ENCODE data around the gene SAMD9. TPM values are rescaled to one million over a fixed set of nuclear protein-coding genes. Genes with fewer than 3 reads are reported as not detected.

Gene SAMD9
- polyA plus RNA-seq, 1 donor (not counting 4 experiments of a cell fraction or from before 2014, with no cell fraction given), result 26.8 TPM

DNA sequence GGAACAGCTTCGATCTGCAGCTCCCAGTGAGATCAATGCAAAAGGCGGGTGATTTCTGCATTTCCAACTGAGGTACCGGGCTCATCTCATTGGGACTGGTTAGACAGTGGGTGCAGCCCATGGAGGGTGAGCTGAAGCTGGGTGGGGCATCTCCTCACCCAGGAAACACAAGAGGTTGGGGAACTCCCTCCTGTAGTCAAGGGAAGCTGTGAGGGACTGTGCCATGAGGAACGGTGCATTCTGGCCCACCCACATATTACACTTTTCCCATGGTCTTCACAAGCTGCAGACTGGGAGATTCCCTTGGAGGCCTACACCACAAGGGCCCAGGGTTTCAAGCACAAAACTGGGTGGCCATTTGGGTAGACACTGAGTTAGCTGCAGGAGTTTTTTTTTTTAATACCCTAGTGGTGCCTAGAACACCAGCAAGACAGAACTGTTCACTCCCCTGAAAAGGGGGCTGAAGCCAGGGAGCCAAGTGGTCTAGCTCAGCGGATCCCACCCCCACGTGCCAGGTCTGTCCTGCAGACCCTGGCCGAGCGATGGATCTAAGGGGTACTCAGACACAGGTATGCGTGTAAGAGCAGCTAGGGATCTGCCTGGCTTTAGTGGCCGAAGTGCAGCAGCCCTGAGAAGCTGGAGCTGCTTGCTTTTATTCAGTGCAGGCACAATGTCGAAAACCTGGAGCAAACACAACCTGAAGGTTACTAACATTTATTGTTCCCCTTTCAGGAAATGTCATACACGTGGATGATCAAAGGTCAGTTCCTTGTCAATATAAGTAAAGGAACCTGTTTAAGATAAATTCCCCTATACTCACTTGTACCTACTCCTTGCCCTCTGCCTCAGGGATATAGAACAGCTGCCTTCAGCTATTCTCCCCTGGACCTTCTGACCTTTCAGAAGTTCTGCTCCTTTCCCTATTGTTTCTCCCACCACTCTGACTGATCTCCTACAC, 3.1 kb upstream of the SAMD9 start:
- no peaks in the 10 kb centered on the region for H3K27me3 ChIP-seq (ENCODE audit: control insufficient read depth, extremely low read depth, insufficient read depth, low read length)
- H3K27ac ChIP-seq (ENCODE audit: control insufficient read depth, insufficient read depth, low read length), result no peak overlapping the region
- H3K4me2 ChIP-seq (ENCODE audit: control insufficient read depth, extremely low read depth, insufficient read depth, low read depth, low read length), result no peak overlapping the region
- FAIRE-seq (no peak), DNase-seq (ENCODE audit: low read depth, low spot score) (no peak)
- no peaks in the 10 kb centered on the region for H3K36me3 ChIP-seq (ENCODE audit: control insufficient read depth in 2 of 2, extremely low read depth in 1 of 2, insufficient read depth in 2 of 2, low read length in 2 of 2)
- no peak for TF ChIP-seq EZH2 (IDR thresholded peaks at IDR 0.05; ENCODE audit: low read length)
- TF ChIP-seq, protein P1, sequence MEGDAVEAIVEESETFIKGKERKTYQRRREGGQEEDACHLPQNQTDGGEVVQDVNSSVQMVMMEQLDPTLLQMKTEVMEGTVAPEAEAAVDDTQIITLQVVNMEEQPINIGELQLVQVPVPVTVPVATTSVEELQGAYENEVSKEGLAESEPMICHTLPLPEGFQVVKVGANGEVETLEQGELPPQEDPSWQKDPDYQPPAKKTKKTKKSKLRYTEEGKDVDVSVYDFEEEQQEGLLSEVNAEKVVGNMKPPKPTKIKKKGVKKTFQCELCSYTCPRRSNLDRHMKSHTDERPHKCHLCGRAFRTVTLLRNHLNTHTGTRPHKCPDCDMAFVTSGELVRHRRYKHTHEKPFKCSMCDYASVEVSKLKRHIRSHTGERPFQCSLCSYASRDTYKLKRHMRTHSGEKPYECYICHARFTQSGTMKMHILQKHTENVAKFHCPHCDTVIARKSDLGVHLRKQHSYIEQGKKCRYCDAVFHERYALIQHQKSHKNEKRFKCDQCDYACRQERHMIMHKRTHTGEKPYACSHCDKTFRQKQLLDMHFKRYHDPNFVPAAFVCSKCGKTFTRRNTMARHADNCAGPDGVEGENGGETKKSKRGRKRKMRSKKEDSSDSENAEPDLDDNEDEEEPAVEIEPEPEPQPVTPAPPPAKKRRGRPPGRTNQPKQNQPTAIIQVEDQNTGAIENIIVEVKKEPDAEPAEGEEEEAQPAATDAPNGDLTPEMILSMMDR (optimal IDR thresholded peaks at IDR 0.05 in 1 of 3, IDR thresholded peaks at IDR 0.05 in 1 of 3, conservative IDR thresholded peaks at IDR 0.05 in 1 of 3; ENCODE audit: extremely low read depth in 1 of 3, insufficient read depth in 2 of 3, low read length in 3 of 3), result no peak
- dilution Hi-C loops (cut with MboI; ENCODE audit: extremely low pct_ligation_motif_present, low sequenced_read_pairs), result no loop called here
- H4K20me1 ChIP-seq (ENCODE audit: control insufficient read depth, extremely low read depth, insufficient read depth, low read length), result no peaks in the 10 kb centered on the region
- H3K9me3 ChIP-seq (ENCODE audit: control insufficient read depth, low read depth, low read length), result no peaks in the 10 kb centered on the region
- no peak overlapping the region for H3K9ac ChIP-seq (ENCODE audit: control insufficient read depth, extremely low read depth, insufficient read depth, low read length)
- H3K4me3 ChIP-seq (ENCODE audit: control insufficient read depth in 2 of 3, extremely low read depth in 1 of 3, insufficient read depth in 2 of 3, low read depth in 1 of 3, low read length in 3 of 3), result no peak overlapping the region
- no peaks in the 10 kb centered on the region for H3K9me1 ChIP-seq (ENCODE audit: control insufficient read depth, extremely low read depth, insufficient read depth, low read length)
- H3K4me1 ChIP-seq (ENCODE audit: control insufficient read depth, extremely low read depth, insufficient read depth, low read length), result peaks cover 26% of the 10 kb centered on the region
- peaks cover 12% of the 10 kb centered on the region for H3K79me2 ChIP-seq (ENCODE audit: control insufficient read depth, insufficient read depth, low read length)
- no peak overlapping the region for H2AFZ ChIP-seq (ENCODE audit: control insufficient read depth, low read length)

DNA sequence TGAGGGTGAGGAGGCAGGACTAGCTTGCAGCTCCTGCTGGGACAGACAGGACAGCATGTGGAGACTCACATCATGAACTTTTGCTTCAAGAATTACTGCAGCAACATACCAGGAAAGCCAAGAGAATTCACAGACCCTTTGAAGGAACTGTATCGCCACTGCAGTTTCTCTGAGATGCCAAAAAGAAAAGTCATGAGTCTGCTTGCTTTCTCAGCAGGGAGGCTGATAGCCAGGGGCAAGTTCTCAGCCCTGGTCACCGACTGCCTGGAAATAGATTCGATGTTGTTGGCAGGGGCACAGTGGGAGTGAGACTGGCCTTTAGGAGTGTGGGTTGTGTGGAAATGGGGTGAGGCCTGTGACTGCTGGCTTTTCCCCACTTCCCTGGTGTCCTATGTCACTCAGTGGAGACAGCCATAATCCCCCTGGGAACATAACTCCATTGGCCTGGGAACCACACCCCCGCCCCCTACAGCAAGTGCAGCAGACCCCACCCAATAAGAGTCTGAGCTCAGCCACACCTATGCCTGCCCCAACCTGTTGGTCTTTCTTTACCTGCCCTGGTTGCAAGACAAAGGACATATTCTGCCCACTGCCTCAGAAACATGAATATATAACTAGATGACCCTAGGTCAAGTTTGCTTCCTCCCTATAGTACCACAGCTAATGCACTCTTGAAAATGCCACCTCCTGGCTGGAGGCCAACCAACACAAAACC, 1.6 kb upstream of the SAMD9 start:
- H4K20me1 ChIP-seq (ENCODE audit: control insufficient read depth, extremely low read depth, insufficient read depth, low read length), result no peaks in the 10 kb centered on the region
- no peaks in the 10 kb centered on the region for H3K27me3 ChIP-seq (ENCODE audit: control insufficient read depth, extremely low read depth, insufficient read depth, low read length)
- H2AFZ ChIP-seq (ENCODE audit: control insufficient read depth, low read length), result peak overlapping the region; percentile 46
- no peak overlapping the region for H3K27ac ChIP-seq (ENCODE audit: control insufficient read depth, insufficient read depth, low read length)
- no peak for DNase-seq (ENCODE audit: low read depth, low spot score)
- no peak overlapping the region for H3K4me3 ChIP-seq (ENCODE audit: control insufficient read depth in 2 of 3, extremely low read depth in 1 of 3, insufficient read depth in 2 of 3, low read depth in 1 of 3, low read length in 3 of 3)
- TF ChIP-seq, protein P1 (optimal IDR thresholded peaks at IDR 0.05 in 1 of 3, IDR thresholded peaks at IDR 0.05 in 1 of 3, conservative IDR thresholded peaks at IDR 0.05 in 1 of 3; ENCODE audit: extremely low read depth in 1 of 3, insufficient read depth in 2 of 3, low read length in 3 of 3), result no peak
- TF ChIP-seq EZH2 (IDR thresholded peaks at IDR 0.05; ENCODE audit: low read length), result no peak
- H3K9ac ChIP-seq (ENCODE audit: control insufficient read depth, extremely low read depth, insufficient read depth, low read length), result no peak overlapping the region
- H3K4me2 ChIP-seq (ENCODE audit: control insufficient read depth, extremely low read depth, insufficient read depth, low read depth, low read length), result no peak overlapping the region
- FAIRE-seq, result no peak
- H3K9me1 ChIP-seq (ENCODE audit: control insufficient read depth, extremely low read depth, insufficient read depth, low read length), result no peaks in the 10 kb centered on the region
- dilution Hi-C loops (cut with MboI; ENCODE audit: extremely low pct_ligation_motif_present, low sequenced_read_pairs), result no loop called here
- no peaks in the 10 kb centered on the region for H3K36me3 ChIP-seq (ENCODE audit: control insufficient read depth in 2 of 2, extremely low read depth in 1 of 2, insufficient read depth in 2 of 2, low read length in 2 of 2)
- peaks cover 18% of the 10 kb centered on the region for H3K79me2 ChIP-seq (ENCODE audit: control insufficient read depth, insufficient read depth, low read length)
- H3K9me3 ChIP-seq (ENCODE audit: control insufficient read depth, low read depth, low read length), result no peaks in the 10 kb centered on the region
- H3K4me1 ChIP-seq (ENCODE audit: control insufficient read depth, extremely low read depth, insufficient read depth, low read length), result peaks cover 37% of the 10 kb centered on the region

All from keratinocyte (primary cell).